NT2/D1 (cell line): ENCODE data around the gene MKRN2.

ENCODE experiments used
- DNase-seq: peaks from one replicate; pipeline ENCODE4 v3.0.0-alpha.2; 2011; ENCODE audit warnings: low read depth, low spot score
- H3K27me3 ChIP-seq: 2 replicates; pipeline ENCODE4 v1.6.0; 2011; ENCODE audit warnings: mild to moderate bottlenecking; ENCODE audit not compliant: insufficient read length, insufficient read depth
- H3K36me3 ChIP-seq: 2 replicates; pipeline ENCODE4 v1.6.1; 2011; ENCODE audit warnings: mild to moderate bottlenecking, low read length, mixed read lengths; ENCODE audit not compliant: insufficient read depth, insufficient read length
- H3K4me1 ChIP-seq: 2 replicates; pipeline ENCODE4 v1.5.1; 2011; ENCODE audit not compliant: insufficient read depth, insufficient read length
- H3K4me3 ChIP-seq: 2 replicates; pipeline ENCODE4 v1.5.1; 2011; ENCODE audit warnings: low read depth; ENCODE audit not compliant: insufficient read length
- H3K9ac ChIP-seq: 2 replicates; pipeline ENCODE4 v1.6.0; 2011; ENCODE audit warnings: low read depth; ENCODE audit not compliant: insufficient read length
- H3K9me3 ChIP-seq: 2 replicates; pipeline ENCODE4 v1.5.1; 2011; ENCODE audit warnings: mild to moderate bottlenecking, low read length; ENCODE audit not compliant: insufficient read depth
- SUZ12 ChIP-seq: IDR thresholded peaks from 2 replicates; pipeline ENCODE4 v1.6.1; 2011; ENCODE audit not compliant: insufficient read length, insufficient read depth; ENCODE audit errors: extremely low read depth
- YY1 ChIP-seq: IDR thresholded peaks from 2 replicates; pipeline ENCODE4 v1.6.1; 2011; ENCODE audit not compliant: insufficient read length, insufficient read depth
- ZNF274 ChIP-seq: IDR thresholded peaks from 2 replicates; pipeline ENCODE4 v1.6.1; 2011; ENCODE audit warnings: mild to moderate bottlenecking, low read depth, low read length

MKRN2 gene, protein sequence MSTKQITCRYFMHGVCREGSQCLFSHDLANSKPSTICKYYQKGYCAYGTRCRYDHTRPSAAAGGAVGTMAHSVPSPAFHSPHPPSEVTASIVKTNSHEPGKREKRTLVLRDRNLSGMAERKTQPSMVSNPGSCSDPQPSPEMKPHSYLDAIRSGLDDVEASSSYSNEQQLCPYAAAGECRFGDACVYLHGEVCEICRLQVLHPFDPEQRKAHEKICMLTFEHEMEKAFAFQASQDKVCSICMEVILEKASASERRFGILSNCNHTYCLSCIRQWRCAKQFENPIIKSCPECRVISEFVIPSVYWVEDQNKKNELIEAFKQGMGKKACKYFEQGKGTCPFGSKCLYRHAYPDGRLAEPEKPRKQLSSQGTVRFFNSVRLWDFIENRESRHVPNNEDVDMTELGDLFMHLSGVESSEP

DNA sequence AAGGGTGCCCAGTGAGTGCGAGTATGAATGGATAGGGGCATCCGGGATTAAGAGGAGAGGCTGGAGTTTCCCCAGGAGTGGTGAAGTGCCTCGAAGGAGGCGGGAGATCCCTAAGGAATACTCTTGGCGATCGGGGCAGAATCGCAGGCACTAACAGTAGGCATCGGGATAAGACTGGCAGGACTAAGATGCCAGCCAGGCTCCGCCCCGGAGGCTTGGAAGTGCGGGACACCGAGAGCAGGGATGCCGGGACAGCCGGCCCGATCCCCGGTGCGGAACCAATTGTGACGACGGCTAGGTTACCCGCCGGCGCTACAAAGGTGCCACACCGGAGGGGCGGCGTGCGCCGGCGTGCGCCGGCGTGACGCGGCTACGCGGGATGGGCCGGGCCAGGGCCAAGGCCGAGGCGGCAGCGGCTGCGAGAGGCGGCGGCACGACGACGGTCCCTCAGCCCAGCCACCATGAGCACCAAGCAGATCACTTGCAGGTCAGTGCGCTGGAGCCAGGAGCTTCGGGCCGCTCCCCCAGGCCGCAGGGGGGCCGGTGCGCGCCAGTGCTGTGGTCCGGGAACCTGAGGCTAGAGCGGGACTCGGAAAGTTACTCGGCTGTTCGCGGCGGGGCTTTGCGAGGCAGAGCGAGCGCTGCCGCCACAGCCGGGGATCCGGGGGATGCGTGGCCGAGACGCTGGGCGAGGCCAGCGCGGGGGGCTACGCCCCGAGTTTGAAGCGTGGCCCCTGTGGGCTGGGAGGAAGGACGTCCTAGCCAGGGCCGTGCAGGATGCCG is at the start of gene MKRN2:
MKRN2 (plus strand) TSS at position 398 of the 783 bp plus-strand sequence; CDS start at position 462, 64 bp downstream.
- H3K9ac ChIP-seq, result peak within 1 kb of the TSS; percentile 96
- TF ChIP-seq ZNF274 (no peak), SUZ12 (no peak), YY1 (no peak)
- peaks cover 2% of the 10 kb centered on the region for H3K4me1 ChIP-seq
- no peaks in the 10 kb centered on the region for H3K9me3 ChIP-seq
- H3K4me3 ChIP-seq, result peak within 1 kb of the TSS; percentile 92
- H3K27me3 ChIP-seq, result peaks cover 41% of the 10 kb centered on the region
- DNase-seq, result peak; percentile 88
- no peaks in the 10 kb centered on the region for H3K36me3 ChIP-seq

DNA sequence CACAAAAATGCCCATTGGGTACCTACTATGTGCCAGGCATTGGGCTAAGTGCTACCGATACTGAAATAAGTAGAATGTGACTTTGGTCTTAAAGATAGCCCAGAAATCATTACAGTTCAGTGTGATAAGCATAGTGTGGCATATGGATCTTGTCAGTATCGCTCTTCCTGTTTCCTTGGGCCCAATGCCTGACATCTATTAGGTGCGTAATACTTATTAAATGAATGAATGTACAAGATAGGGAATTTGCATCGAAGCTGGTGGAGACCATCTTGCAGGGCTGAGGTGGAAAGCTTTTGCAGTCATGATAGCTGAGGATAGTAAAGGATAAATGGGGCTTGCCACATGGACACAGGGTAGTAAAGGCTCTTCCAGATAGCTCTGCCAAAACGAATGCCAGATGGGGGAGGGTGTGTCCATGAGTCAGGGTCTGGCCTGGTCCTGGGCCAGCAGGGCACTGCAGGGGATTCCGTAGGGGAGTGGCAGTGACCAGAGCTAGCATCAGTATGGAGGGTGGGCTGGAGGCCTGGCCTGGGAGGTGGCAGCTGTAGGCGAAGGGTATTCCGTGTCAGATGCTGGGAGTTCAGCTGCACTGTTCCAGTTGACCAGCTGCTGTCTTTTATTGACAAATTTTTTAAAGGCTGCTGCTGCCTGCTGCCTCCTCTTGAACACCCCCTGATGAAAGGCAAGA is 49.2 kb upstream of the MKRN2 start:
- no peak for DNase-seq
- Histone ChIP-seq H3K4me3 (no peak overlapping the region), H3K36me3 (peaks cover 70% of the 10 kb centered on the region), H3K27me3 (no peaks in the 10 kb centered on the region), H3K9me3 (no peaks in the 10 kb centered on the region), H3K9ac (no peak overlapping the region), H3K4me1 (peaks cover 2% of the 10 kb centered on the region)
- TF ChIP-seq YY1 (no peak), ZNF274 (no peak), SUZ12 (no peak)

DNA sequence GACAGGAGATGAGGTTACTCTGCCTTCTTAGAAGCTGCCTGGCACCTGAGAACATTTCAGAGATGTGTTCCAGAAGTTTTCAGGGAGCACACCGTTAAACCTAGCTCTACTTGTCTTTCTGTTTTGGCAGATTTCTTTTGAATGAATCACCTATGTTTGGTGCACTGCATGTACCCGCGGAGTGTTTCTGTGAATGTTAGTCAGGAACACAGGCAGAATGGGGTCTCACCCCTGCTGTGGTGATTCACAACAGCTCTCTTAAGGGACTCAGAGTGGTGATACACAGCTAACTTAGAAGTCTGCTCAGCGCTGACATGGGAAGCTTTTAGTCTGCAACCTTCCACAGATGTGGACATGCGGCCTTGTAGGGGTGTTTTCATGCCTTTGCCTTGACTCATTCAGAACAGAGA is 48.6 kb upstream of the MKRN2 start:
- H3K4me3 ChIP-seq, result no peak overlapping the region
- no peak overlapping the region for H3K9ac ChIP-seq
- H3K36me3 ChIP-seq, result peaks cover 65% of the 10 kb centered on the region
- H3K4me1 ChIP-seq, result peaks cover 2% of the 10 kb centered on the region
- no peak for DNase-seq
- no peak for TF ChIP-seq YY1
- TF ChIP-seq ZNF274, result no peak
- no peak for TF ChIP-seq SUZ12
- H3K27me3 ChIP-seq, result no peaks in the 10 kb centered on the region
- no peaks in the 10 kb centered on the region for H3K9me3 ChIP-seq

GRCh38 chr3:12509466-12509865 is 47.4 kb upstream of the MKRN2 start:
- H3K4me1 ChIP-seq, result peaks cover 2% of the 10 kb centered on the region
- peaks cover 59% of the 10 kb centered on the region for H3K36me3 ChIP-seq
- H3K9me3 ChIP-seq, result no peaks in the 10 kb centered on the region
- H3K27me3 ChIP-seq, result no peaks in the 10 kb centered on the region
- no peak overlapping the region for H3K4me3 ChIP-seq
- DNase-seq, result no peak
- no peak overlapping the region for H3K9ac ChIP-seq
- TF ChIP-seq ZNF274 (no peak), YY1 (no peak), SUZ12 (no peak)

DNA sequence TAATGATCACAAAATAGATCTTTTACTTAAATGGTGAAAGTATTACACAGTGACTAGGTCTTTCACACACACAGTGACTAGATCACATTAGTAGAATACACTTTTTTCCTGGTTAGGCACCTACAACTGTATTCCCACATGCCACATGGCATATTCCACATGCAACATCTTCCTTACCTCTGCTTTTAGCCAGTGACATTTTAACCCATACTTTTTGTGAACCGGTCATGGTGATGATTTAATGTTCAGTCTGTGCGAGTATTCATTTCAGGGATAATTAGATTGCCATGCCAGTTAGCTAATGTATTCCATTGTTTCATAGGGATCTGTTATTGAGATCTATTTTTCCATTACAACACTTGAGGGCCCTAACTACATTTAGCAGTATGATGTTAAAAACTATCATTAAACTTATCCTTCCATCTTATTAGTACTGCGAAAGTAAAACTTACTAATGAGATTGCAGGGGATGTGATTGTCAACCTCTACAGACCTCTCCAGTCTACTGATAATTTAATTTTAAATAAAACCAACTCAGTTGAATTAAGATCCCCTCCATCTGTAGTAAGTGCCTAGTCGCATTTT is 44.3 kb upstream of the MKRN2 start:
- Histone ChIP-seq H3K4me3 (no peak overlapping the region), H3K27me3 (no peaks in the 10 kb centered on the region), H3K9ac (no peak overlapping the region), H3K9me3 (no peaks in the 10 kb centered on the region), H3K36me3 (peaks cover 44% of the 10 kb centered on the region), H3K4me1 (peaks cover 2% of the 10 kb centered on the region)
- DNase-seq, result no peak
- no peak for TF ChIP-seq YY1
- TF ChIP-seq SUZ12, result no peak
- no peak for TF ChIP-seq ZNF274

DNA sequence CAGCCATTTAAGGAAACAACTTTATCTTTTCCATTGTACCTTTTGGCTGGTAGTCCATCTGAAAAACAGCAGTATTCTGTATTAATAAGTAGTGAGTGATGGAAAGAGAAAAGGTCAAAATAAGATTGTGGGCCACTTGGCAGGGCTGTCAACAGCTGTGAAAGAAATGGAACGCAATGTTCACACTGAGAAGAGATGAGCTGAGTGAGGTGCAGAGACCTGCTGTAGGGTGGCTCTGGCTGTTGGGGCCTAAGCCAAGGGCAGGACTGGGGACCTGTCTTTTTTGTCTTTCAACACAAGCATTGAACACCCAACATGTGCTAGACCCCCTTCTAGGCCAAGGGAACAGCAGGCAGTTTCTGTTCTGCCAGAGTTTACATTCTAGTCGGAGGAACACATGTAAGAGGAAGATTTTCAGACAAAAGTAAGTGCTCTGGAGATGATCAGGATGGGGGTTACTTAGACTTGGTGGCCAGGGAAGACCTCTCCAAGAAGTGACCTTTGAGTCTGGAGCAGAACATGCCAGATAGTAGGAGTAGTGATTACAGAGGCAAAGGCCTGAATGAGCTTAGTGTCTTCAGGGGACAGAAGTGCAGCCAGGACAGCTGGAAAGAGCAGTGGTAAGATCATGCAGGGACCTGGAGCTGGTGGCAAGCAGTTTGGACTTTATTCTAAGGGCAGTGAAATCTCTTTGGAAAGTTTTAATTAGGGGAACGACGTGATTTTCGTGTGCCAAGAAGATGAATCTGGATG is 43.0 kb upstream of the MKRN2 start:
- Histone ChIP-seq H3K4me1 (no peaks in the 10 kb centered on the region), H3K9me3 (no peaks in the 10 kb centered on the region), H3K36me3 (peaks cover 46% of the 10 kb centered on the region), H3K4me3 (no peak overlapping the region), H3K27me3 (no peaks in the 10 kb centered on the region), H3K9ac (no peak overlapping the region)
- no peak for TF ChIP-seq SUZ12
- TF ChIP-seq ZNF274, result no peak
- DNase-seq, result no peak

DNA sequence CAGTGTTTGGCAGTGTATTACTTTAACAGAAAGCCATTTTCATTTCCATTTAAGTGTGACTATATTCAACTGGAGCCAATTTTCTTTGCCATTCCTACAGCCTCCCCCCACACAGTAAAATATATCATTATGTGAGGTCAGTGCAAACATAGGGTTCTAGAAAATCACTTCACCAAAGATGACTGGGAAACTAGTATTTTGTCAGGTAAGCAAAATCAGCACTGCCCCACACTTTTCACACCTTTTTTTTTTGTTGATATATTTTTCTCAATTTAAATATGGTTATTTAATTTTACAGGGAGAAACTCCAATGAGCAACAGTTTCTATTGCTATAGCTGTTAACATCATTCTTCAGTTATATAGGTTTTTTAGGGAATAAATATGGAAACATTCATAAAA is 41.3 kb upstream of the MKRN2 start:
- H3K9ac ChIP-seq, result no peak overlapping the region
- H3K4me3 ChIP-seq, result no peak overlapping the region
- H3K36me3 ChIP-seq, result peaks cover 42% of the 10 kb centered on the region
- H3K4me1 ChIP-seq, result no peaks in the 10 kb centered on the region
- no peaks in the 10 kb centered on the region for H3K27me3 ChIP-seq
- no peak for TF ChIP-seq YY1
- no peak for TF ChIP-seq ZNF274
- no peak for TF ChIP-seq SUZ12
- no peaks in the 10 kb centered on the region for H3K9me3 ChIP-seq
- no peak for DNase-seq
